Measurements from ENCODE around the gene NDUFA12. TPM values are rescaled to one million over a fixed set of nuclear protein-coding genes. Genes with fewer than 3 reads are reported as not detected.
"Not testable (repeated sequence)": the region's sequence is repeated elsewhere in the genome, so short reads cannot be mapped to it uniquely, and the experiment has no call there.

The NDUFA12 gene
- total RNA-seq, 1 experiment from 2014 or later = 130 TPM

GRCh38 chr12:94987076-94987669 is 16.3 kb downstream of the NDUFA12 start:
- no peak overlapping the region for H3K27ac ChIP-seq (ENCODE audit: low read length)
- BruUV-seq (replicated peaks) = no TSS peak
- H3K4me3 ChIP-seq (ENCODE audit: low read length) = no peak overlapping the region
- H3K4me1 ChIP-seq (ENCODE audit: insufficient read depth, low read length) = no peaks in the 10 kb centered on the region
- ATAC-seq (no peak), DNase-seq (no peak)
- POLR2A ChIA-PET (ENCODE audit: unreplicated experiment) = no interaction called here
- CTCF ChIA-PET = no interaction called here
- peaks cover 13% of the 10 kb centered on the region for H3K79me2 ChIP-seq (ENCODE audit: low read length)
- no peaks in the 10 kb centered on the region for H3K9me2 ChIP-seq (replicated peaks; ENCODE audit: low read length)
- peaks cover 7% of the 10 kb centered on the region; the same call in 1 of the 2 replicates for H3K36me3 ChIP-seq (ENCODE audit: low read depth, low read length)
- H3K4me2 ChIP-seq (ENCODE audit: low read length) = no peak overlapping the region
- H3F3A ChIP-seq (ENCODE audit: low read length, unreplicated experiment) = no peaks in the 10 kb centered on the region
- H3K9ac ChIP-seq (ENCODE audit: low read length) = no peak overlapping the region
- no peak overlapping the region for H2AFZ ChIP-seq (ENCODE audit: low read length)
- intact Hi-C loops (cut with micrococcal nuclease) = loop anchor here (10.0 kb wide), 1 partner anchor 222 kb away; no protein-coding TSS in a partner anchor
- no peak for TF ChIP-seq EZH2 (IDR thresholded peaks at IDR 0.05; ENCODE audit: low read length, unreplicated experiment)
- no peak for TF ChIP-seq EZH2phosphoT487 (IDR thresholded peaks at IDR 0.05; ENCODE audit: borderline replicate concordance, low read length)
- no peak for TF ChIP-seq CTCF (conservative IDR thresholded peaks at IDR 0.05; ENCODE audit: low read depth, low read length)
- H4K20me1 ChIP-seq (ENCODE audit: low read length) = no peaks in the 10 kb centered on the region
- H3K9me3 ChIP-seq (ENCODE audit: low read length) = no peaks in the 10 kb centered on the region
- no peaks in the 10 kb centered on the region for H3K27me3 ChIP-seq (ENCODE audit: low read length)

- H3K9me2 ChIP-seq (replicated peaks; ENCODE audit: low read length); BruUV-seq (replicated peaks): not testable (repeated sequence)
- intact Hi-C loops (cut with micrococcal nuclease) = loop anchor here (10.0 kb wide), 1 partner anchor 220 kb away; no protein-coding TSS in a partner anchor
These were observed 18.4 kb downstream of the NDUFA12 start for GRCh38 chr12:94985099-94985498.

GRCh38 chr12:94983321-94983720 is 20.2 kb downstream of the NDUFA12 start:
- peaks cover 3% of the 10 kb centered on the region; the same call in 1 of the 2 replicates for H3K36me3 ChIP-seq (ENCODE audit: low read depth, low read length)
- no peaks in the 10 kb centered on the region for H3F3A ChIP-seq (ENCODE audit: low read length, unreplicated experiment)
- H3K27ac ChIP-seq (ENCODE audit: low read length) = no peak overlapping the region
- intact Hi-C loops (cut with micrococcal nuclease) = loop anchor here (10.0 kb wide), 1 partner anchor 219 kb away; no protein-coding TSS in a partner anchor
- no TSS peak for BruUV-seq (replicated peaks)
- H3K9me3 ChIP-seq (ENCODE audit: low read length) = no peaks in the 10 kb centered on the region
- H3K4me3 ChIP-seq (ENCODE audit: low read length) = no peak overlapping the region
- no peaks in the 10 kb centered on the region for H3K27me3 ChIP-seq (ENCODE audit: low read length)
- H4K20me1 ChIP-seq (ENCODE audit: low read length) = no peaks in the 10 kb centered on the region
- DNase-seq (no peak), ATAC-seq (no peak)
- ChIA-PET POLR2A (ENCODE audit: unreplicated experiment) (no interaction called here), CTCF (no interaction called here)
- no peak overlapping the region for H2AFZ ChIP-seq (ENCODE audit: low read length)
- no peak for TF ChIP-seq CTCF (conservative IDR thresholded peaks at IDR 0.05; ENCODE audit: low read depth, low read length)
- TF ChIP-seq EZH2phosphoT487 (IDR thresholded peaks at IDR 0.05; ENCODE audit: borderline replicate concordance, low read length) = no peak
- TF ChIP-seq EZH2 (IDR thresholded peaks at IDR 0.05; ENCODE audit: low read length, unreplicated experiment) = no peak
- no peaks in the 10 kb centered on the region for H3K9me2 ChIP-seq (replicated peaks; ENCODE audit: low read length)
- no peak overlapping the region for H3K9ac ChIP-seq (ENCODE audit: low read length)
- H3K4me2 ChIP-seq (ENCODE audit: low read length) = no peak overlapping the region
- peaks cover 13% of the 10 kb centered on the region for H3K79me2 ChIP-seq (ENCODE audit: low read length)
- H3K4me1 ChIP-seq (ENCODE audit: insufficient read depth, low read length) = no peaks in the 10 kb centered on the region

More at GRCh38 chr12:94985099-94985498, 18.4 kb downstream of the NDUFA12 start:
- H3K4me1 ChIP-seq (ENCODE audit: insufficient read depth, low read length); H3K9ac ChIP-seq (ENCODE audit: low read length); H3K4me2 ChIP-seq (ENCODE audit: low read length); ATAC-seq; DNase-seq; H3K27ac ChIP-seq (ENCODE audit: low read length); H3K9me3 ChIP-seq (ENCODE audit: low read length); H3K36me3 ChIP-seq (ENCODE audit: low read depth, low read length); H3K27me3 ChIP-seq (ENCODE audit: low read length); CTCF ChIA-PET; H3K4me3 ChIP-seq (ENCODE audit: low read length); H2AFZ ChIP-seq (ENCODE audit: low read length); H3F3A ChIP-seq (ENCODE audit: low read length, unreplicated experiment); H4K20me1 ChIP-seq (ENCODE audit: low read length); POLR2A ChIA-PET (ENCODE audit: unreplicated experiment): not testable (repeated sequence)
- peaks cover 13% of the 10 kb centered on the region for H3K79me2 ChIP-seq (ENCODE audit: low read length)

Data from PC-3 (cell line).